ENCODE data around the gene SPATA31D1.

The SPATA31D1 gene

DNA sequence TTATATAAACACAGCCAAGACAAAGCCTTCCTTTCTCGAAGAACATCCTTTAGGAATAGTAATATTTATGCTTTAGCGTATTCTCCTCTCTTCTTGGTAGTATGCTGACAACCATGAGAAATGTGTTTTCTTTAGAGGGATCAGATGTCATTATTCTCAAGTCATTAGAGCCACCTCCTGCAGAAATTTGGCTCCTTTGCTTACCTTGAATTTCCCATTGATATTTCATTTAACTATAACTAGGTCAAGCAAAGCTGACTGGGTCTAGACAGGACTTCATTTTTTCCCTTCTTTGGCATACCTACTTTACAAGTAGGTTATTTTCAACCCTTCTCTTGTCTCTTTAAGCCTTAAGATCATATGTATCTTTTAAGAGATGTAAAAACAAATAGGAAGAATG, 50.3 kb downstream of the SPATA31D1 start:
- no peak overlapping the region for H3K4me3 ChIP-seq (ENCODE audit: low read depth, low read length)
- no peaks in the 10 kb centered on the region for H3K36me3 ChIP-seq (replicated peaks)
- H3K27ac ChIP-seq: no peak overlapping the region
- TF ChIP-seq, protein P1, sequence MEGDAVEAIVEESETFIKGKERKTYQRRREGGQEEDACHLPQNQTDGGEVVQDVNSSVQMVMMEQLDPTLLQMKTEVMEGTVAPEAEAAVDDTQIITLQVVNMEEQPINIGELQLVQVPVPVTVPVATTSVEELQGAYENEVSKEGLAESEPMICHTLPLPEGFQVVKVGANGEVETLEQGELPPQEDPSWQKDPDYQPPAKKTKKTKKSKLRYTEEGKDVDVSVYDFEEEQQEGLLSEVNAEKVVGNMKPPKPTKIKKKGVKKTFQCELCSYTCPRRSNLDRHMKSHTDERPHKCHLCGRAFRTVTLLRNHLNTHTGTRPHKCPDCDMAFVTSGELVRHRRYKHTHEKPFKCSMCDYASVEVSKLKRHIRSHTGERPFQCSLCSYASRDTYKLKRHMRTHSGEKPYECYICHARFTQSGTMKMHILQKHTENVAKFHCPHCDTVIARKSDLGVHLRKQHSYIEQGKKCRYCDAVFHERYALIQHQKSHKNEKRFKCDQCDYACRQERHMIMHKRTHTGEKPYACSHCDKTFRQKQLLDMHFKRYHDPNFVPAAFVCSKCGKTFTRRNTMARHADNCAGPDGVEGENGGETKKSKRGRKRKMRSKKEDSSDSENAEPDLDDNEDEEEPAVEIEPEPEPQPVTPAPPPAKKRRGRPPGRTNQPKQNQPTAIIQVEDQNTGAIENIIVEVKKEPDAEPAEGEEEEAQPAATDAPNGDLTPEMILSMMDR (IDR thresholded peaks at IDR 0.05; ENCODE audit: low read depth, low read length, missing control alignments): no peak
- no peak for DNase-seq
- in situ Hi-C loops (cut with HindIII; ENCODE audit: low pct_ligation_motif_present, low sequenced_read_pairs): no loop called here
- no peaks in the 10 kb centered on the region for H3K27me3 ChIP-seq (replicated peaks)

All from brain microvascular endothelial cell (primary cell).